Right atrium auricular region (tissue), 2 donors: Measurements from ENCODE around the gene MIXL1. TPM values are rescaled to one million over a fixed set of nuclear protein-coding genes. Genes with fewer than 3 reads are reported as not detected.

Source experiments
- DNase-seq: peaks from one replicate; pipeline ENCODE4 v3.0.0-alpha.2; 2019; ENCODE audit warnings: low spot score
- H3K27ac ChIP-seq, 2 donors: fragments of 200-600 bp; sonication (generic); 1 replicate in 1 of 2; 2 replicates in 1 of 2; pipeline ENCODE4 v1.5.1; 2016 to 2019
- H3K27me3 ChIP-seq, 2 donors: fragments of 200-600 bp; sonication (generic); one replicate each; pipeline versions ENCODE4 v1.5.1 to v1.6.0; 2017 to 2019
- H3K36me3 ChIP-seq: fragments of 200-600 bp; sonication (generic); one replicate; pipeline ENCODE4 v1.5.1; 2016
- H3K4me1 ChIP-seq, 2 donors: fragments of 200-600 bp; sonication (generic); one replicate each; pipeline versions ENCODE4 v1.5.1 to v1.6.0; 2017 to 2019
- H3K4me3 ChIP-seq, 2 donors: fragments of 200-600 bp; sonication (generic); 1 replicate in 1 of 2; 2 replicates in 1 of 2; pipeline ENCODE4 v1.5.1; 2017 to 2019; ENCODE audit warnings: mild to moderate bottlenecking in 1 of 2, moderate library complexity in 1 of 2
- H3K9me3 ChIP-seq, 2 donors: fragments of 200-600 bp; sonication (generic); one replicate each; pipeline ENCODE4 v1.5.1; 2019
- total RNA-seq, 2 donors: library from RNA; depleted of rRNA; stranded (reverse); fragments of >200 nt; gene quantifications; one replicate each; pipeline ENCODE4 v1.1.0, GENCODE V29; 2016
- TF ChIP-seq, protein P1 (sequence below), 2 donors: fragments of 200-600 bp; sonication (generic); IDR thresholded peaks; one replicate each; pipeline ENCODE4 v1.5.1; 2019; ENCODE audit warnings: antibody characterized with exemption in 2 of 2

Gene MIXL1
- total RNA-seq, 2 donors from 2014 or later, result not detected

DNA sequence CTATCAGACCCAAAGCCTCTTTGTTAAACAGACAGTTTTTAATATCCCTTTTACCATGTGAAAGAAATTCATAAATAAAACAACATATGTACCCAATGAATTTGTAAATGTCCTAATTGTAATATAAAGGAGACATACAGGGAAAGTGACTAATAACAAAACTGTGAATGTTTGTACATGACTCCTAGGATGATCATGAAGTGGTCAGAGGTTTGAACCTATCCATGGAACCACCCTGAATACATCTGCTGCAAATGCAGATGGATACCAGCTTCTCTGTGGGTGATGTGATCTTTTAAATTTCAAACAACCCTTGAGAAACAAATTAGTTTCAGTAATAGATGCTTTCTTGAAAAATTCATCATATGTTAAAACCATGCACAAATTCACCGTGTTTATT, 20.2 kb upstream of the MIXL1 start:
- Histone ChIP-seq H3K4me1 (no peaks in the 10 kb centered on the region), H3K4me3 (no peak overlapping the region), H3K27ac (no peak overlapping the region), H3K36me3 (no peaks in the 10 kb centered on the region), H3K9me3 (no peaks in the 10 kb centered on the region), H3K27me3 (no peaks in the 10 kb centered on the region)
- DNase-seq, result no peak
- TF ChIP-seq, protein P1, sequence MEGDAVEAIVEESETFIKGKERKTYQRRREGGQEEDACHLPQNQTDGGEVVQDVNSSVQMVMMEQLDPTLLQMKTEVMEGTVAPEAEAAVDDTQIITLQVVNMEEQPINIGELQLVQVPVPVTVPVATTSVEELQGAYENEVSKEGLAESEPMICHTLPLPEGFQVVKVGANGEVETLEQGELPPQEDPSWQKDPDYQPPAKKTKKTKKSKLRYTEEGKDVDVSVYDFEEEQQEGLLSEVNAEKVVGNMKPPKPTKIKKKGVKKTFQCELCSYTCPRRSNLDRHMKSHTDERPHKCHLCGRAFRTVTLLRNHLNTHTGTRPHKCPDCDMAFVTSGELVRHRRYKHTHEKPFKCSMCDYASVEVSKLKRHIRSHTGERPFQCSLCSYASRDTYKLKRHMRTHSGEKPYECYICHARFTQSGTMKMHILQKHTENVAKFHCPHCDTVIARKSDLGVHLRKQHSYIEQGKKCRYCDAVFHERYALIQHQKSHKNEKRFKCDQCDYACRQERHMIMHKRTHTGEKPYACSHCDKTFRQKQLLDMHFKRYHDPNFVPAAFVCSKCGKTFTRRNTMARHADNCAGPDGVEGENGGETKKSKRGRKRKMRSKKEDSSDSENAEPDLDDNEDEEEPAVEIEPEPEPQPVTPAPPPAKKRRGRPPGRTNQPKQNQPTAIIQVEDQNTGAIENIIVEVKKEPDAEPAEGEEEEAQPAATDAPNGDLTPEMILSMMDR (IDR thresholded peaks at IDR 0.05), result no peak

DNA sequence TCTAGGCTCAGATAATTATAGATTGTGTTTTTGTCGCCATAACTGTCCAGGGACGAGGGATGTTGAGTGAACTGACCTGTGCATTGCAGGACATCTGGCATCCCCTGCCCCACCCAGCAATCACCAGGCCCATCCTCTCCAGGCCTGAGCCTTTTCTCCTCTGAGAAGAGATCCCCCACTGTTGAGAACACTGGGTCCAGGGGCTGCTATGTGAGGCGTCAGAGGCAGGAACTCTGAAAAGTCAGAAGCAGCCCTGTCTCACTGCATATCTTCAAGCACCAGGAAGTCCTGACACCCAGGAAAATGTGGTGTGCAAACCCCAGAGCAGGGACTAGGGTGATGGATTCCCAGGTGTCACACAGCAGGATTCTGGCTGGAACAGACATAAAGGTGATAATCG, 19.8 kb upstream of the MIXL1 start:
- TF ChIP-seq, protein P1 (IDR thresholded peaks at IDR 0.05), result no peak

DNA sequence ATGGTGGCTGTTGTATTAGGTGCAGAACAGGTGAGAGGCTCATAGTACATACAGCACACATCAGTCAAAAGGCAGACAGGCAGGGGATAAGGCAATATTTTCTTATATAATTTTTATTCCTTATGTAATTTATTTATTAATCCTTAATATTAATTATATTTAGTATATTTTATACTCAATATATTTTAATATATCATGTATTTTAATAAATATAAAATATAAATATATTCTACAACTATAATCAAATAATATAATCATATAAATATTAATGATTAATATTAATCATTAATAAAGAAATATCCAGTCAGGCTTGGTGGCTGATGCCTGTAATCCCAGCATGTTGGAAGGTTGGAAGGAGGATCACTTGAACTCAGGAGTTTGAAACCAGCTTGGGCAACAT, 19.3 kb upstream of the MIXL1 start:
- no peaks in the 10 kb centered on the region for H3K27me3 ChIP-seq
- no peaks in the 10 kb centered on the region for H3K9me3 ChIP-seq
- no peaks in the 10 kb centered on the region for H3K4me1 ChIP-seq
- no peaks in the 10 kb centered on the region for H3K36me3 ChIP-seq
- no peak overlapping the region for H3K27ac ChIP-seq
- no peak for DNase-seq
- H3K4me3 ChIP-seq, result no peak overlapping the region
- TF ChIP-seq, protein P1 (IDR thresholded peaks at IDR 0.05), result no peak

More for the DNA sequence above, 19.8 kb upstream of the MIXL1 start:
- Histone ChIP-seq H3K4me1 (no peaks in the 10 kb centered on the region), H3K27ac (no peak overlapping the region), H3K36me3 (no peaks in the 10 kb centered on the region), H3K9me3 (no peaks in the 10 kb centered on the region), H3K27me3 (no peaks in the 10 kb centered on the region), H3K4me3 (no peak overlapping the region)
- DNase-seq, result no peak

DNA sequence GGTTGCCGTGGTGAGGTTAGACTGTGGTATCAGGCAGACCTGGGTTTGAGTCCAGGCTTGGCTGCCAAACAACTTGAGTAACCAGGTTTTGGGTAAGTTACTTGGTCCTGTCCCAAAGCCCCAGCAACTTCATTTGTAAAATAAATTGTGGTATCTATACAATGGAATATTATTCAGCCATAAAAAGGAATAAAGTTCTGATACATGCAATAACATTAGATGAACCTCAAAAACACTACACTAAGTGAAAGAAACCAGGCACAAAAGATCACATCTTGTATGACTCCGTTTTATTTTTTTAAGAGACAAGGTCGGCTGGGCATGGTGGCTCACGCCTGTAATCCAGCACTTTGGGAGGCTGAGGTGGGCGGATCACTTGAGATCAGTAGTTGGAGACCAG, 16.4 kb upstream of the MIXL1 start:
- DNase-seq, result no peak

DNA sequence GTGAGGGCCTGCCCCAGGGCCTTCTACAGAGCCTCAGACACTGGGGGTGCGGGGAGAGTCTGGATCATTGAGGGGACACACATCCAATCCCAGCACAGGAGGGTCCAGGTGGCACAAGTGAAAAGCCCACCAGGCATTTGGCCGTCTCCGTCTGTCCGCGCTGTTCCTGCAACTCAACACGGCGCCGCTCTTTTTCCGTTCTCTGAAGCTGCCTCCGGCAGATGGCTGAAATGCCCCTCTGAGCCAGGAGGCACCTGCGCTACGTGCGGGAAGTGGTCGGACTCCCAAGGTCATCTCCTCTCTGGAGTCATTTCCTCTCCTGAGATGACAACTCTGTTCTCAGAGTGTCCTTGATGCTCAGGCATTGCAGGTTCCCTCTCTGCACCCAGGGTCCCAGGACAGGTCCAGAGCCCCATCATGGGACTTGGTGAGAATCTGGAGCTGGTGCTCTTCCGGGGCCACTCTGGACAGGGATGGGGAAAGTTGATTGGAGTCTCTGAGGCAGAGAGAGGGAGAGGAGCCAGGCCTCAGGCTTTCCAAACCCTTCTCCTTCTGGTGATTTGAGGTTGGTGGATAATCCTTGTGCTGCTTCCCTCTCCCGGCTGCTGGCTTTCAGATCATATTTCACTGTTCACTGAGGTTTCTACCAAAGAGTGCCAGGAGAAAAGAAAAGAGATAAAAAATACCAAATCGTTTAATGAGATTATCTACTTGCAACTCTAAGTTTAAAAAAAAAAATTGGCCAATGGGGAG, 14.0 kb upstream of the MIXL1 start:
- no peak overlapping the region for H3K4me3 ChIP-seq
- no peaks in the 10 kb centered on the region for H3K36me3 ChIP-seq
- no peaks in the 10 kb centered on the region for H3K4me1 ChIP-seq
- TF ChIP-seq, protein P1 (IDR thresholded peaks at IDR 0.05), result no peak
- no peaks in the 10 kb centered on the region for H3K9me3 ChIP-seq
- H3K27ac ChIP-seq, result no peak overlapping the region
- no peaks in the 10 kb centered on the region for H3K27me3 ChIP-seq
- no peak for DNase-seq

More for the DNA sequence above, 16.4 kb upstream of the MIXL1 start:
- Histone ChIP-seq H3K27me3 (no peaks in the 10 kb centered on the region), H3K36me3 (no peaks in the 10 kb centered on the region), H3K9me3 (no peaks in the 10 kb centered on the region), H3K4me3 (no peak overlapping the region), H3K27ac (no peak overlapping the region), H3K4me1 (no peaks in the 10 kb centered on the region)
- TF ChIP-seq, protein P1 (IDR thresholded peaks at IDR 0.05), result no peak
